ENCODE measurements around the gene NXN.
"Not testable (repeated sequence)": the region's sequence is repeated elsewhere in the genome, so short reads cannot be mapped to it uniquely, and the experiment has no call there.

The NXN gene

GRCh38 chr17:814371-814770, 165.2 kb downstream of the NXN start:
- no peak for DNase-seq

- no peak for DNase-seq
Measured at GRCh38 chr17:812638-813204, 166.9 kb downstream of the NXN start.

- DNase-seq, result no peak
Measured at GRCh38 chr17:811051-811784, 168.4 kb downstream of the NXN start.

- no peak for DNase-seq
Measured at GRCh38 chr17:807523-808294, 171.9 kb downstream of the NXN start.

- DNase-seq, result no peak
Measured at GRCh38 chr17:806781-807522, 172.6 kb downstream of the NXN start.

- DNase-seq, result no peak
Measured at GRCh38 chr17:806346-806745, 173.2 kb downstream of the NXN start.

GRCh38 chr17:805886-806285, 173.7 kb downstream of the NXN start:
- not testable (repeated sequence) for DNase-seq

GRCh38 chr17:804541-805435, 174.8 kb downstream of the NXN start:
- no peak for DNase-seq

GRCh38 chr17:802901-803881, 176.4 kb downstream of the NXN start:
- no peak for DNase-seq

- no peak for DNase-seq
Measured at GRCh38 chr17:802481-802880, 177.1 kb downstream of the NXN start.

- DNase-seq, result no peak
Measured at GRCh38 chr17:801660-802059, 177.9 kb downstream of the NXN start.

GRCh38 chr17:800446-801242, 178.9 kb downstream of the NXN start:
- DNase-seq, result no peak

GRCh38 chr17:799261-799660, 180.3 kb downstream of the NXN start:
- DNase-seq, result no peak

GRCh38 chr17:798246-798645, 181.3 kb downstream of the NXN start:
- no peak for DNase-seq

- DNase-seq, result no peak
Measured at GRCh38 chr17:797236-797840, 182.2 kb downstream of the NXN start.

GRCh38 chr17:796609-797008, 183.0 kb downstream of the NXN start:
- DNase-seq, result no peak

GRCh38 chr17:795721-796120, 183.9 kb downstream of the NXN start:
- DNase-seq, result no peak

GRCh38 chr17:795276-795675, 184.3 kb downstream of the NXN start:
- no peak for DNase-seq

- peak in 1 of 2 experiments; percentile 71 for DNase-seq
Measured at GRCh38 chr17:794876-795275, 184.7 kb downstream of the NXN start.

GRCh38 chr17:792277-792676, 187.3 kb downstream of the NXN start:
- no peak for DNase-seq

Data from NCI-H526 (cell line).